GM12878 (cell line): ENCODE results near the gene QSOX1. TPM values are rescaled to one million over a fixed set of nuclear protein-coding genes. Genes with fewer than 3 reads are reported as not detected.
A peak's percentile ranks its signal among the peaks of the same experiment; 100 is the strongest.

Source experiments
- ATAC-seq: fragments of 200-7000 bp; cut with Tn5 transposase; 3 replicates; pipeline ENCODE4 v1.9.1; 2020; ENCODE audit warnings: mild to moderate bottlenecking, moderate library complexity
- BruUV-seq: library from RNA; stranded (reverse); fragments of 400-500 nt; replicated peaks from 2 replicates; lab custom pipeline; 2021; lab: Mats Ljungman, UMichigan
- CTCF ChIA-PET: fragments of 300-600 bp; sonication (Branson Sonifier 250); formaldehyde crosslinking; extraction: SDS; loops from one replicate; lab custom pipeline; 2021; ENCODE audit warnings: inconsistent platforms; lab: Yijun Ruan, JAX
- POLR2A ChIA-PET: fragments of 350-600 bp; formaldehyde crosslinking; extraction: SDS; loops from one replicate; lab custom pipeline; 2021; ENCODE audit warnings: inconsistent platforms; lab: Charles Lee
- RAD21 ChIA-PET: fragments of 300-600 bp; sonication (Branson Sonifier 250); formaldehyde crosslinking; loops from one replicate; lab custom pipeline; 2023; ENCODE audit warnings: antibody characterized with exemption; ENCODE audit not compliant: unreplicated experiment; lab: Charles Lee
- SMC1A ChIA-PET: fragments of 300-600 bp; sonication (Branson Sonifier 250); formaldehyde crosslinking; loops from one replicate; lab custom pipeline; 2023; ENCODE audit not compliant: unreplicated experiment, uncharacterized antibody; lab: Charles Lee
- DNase-seq: peaks from one replicate; pipeline ENCODE4 v3.0.0-alpha.2; 2011; ENCODE audit warnings: low read depth, low spot score
- FAIRE-seq: peaks from 3 replicates; lab custom pipeline; 2011; peaks lifted over from hg19 to GRCh38; lab: Jason Lieb, UNC
- H2AFZ ChIP-seq: 2 replicates; pipeline ENCODE4 v1.6.0; 2011; ENCODE audit warnings: low read depth, low read length, control low read depth; ENCODE audit not compliant: control insufficient read depth
- H3K27ac ChIP-seq: 2 replicates; pipeline ENCODE4 v1.5.1; 2011; ENCODE audit warnings: control low read depth; ENCODE audit not compliant: control insufficient read depth, insufficient read depth
- H3K27me3 ChIP-seq, 2 experiments: replicated peaks in 1 of 2; 2 replicates each; pipeline versions ENCODE4 v1.6.0 to v1.6.1; 2011; ENCODE audit warnings: low read length in 1 of 2; ENCODE audit not compliant: control insufficient read depth in 2 of 2, insufficient read depth in 2 of 2
- H3K36me3 ChIP-seq, 2 experiments: 2 replicates each; pipeline ENCODE4 v1.5.1; 2011; ENCODE audit warnings: low read length in 1 of 2; ENCODE audit not compliant: control insufficient read depth in 2 of 2, insufficient read depth in 2 of 2
- H3K4me1 ChIP-seq: 2 replicates; pipeline ENCODE4 v1.6.1; 2011; ENCODE audit warnings: mild to moderate bottlenecking, low read length, moderate library complexity, mixed read lengths; ENCODE audit not compliant: control insufficient read depth, insufficient read depth
- H3K4me2 ChIP-seq: 2 replicates; pipeline ENCODE4 v1.6.0; 2011; ENCODE audit warnings: control low read depth; ENCODE audit not compliant: control insufficient read depth, insufficient read depth
- H3K4me3 ChIP-seq: fragments of 200-600 bp; sonication (generic); 2 replicates; pipeline ENCODE4 v1.5.1; 2016
- H3K79me2 ChIP-seq: 2 replicates; pipeline ENCODE4 v1.6.0; 2011; ENCODE audit warnings: low read length; ENCODE audit not compliant: control insufficient read depth, insufficient read depth
- H3K9ac ChIP-seq: 2 replicates; pipeline ENCODE4 v1.8.0; 2011; ENCODE audit warnings: low read length, control low read depth, mixed read lengths; ENCODE audit not compliant: control insufficient read depth, insufficient read depth
- H3K9me3 ChIP-seq: replicated peaks from 3 replicates; pipeline ENCODE4 v1.5.1; 2011; ENCODE audit warnings: mild to moderate bottlenecking, low read length; ENCODE audit not compliant: control insufficient read depth, insufficient read depth
- H4K20me1 ChIP-seq: 2 replicates; pipeline ENCODE4 v1.6.0; 2011; ENCODE audit not compliant: control insufficient read depth, insufficient read depth
- WGBS: methylation state at CpG from one replicate; pipeline ENCODE4 v1.1.6; 2016; ENCODE audit warnings: low lambda C conversion rate; ENCODE audit not compliant: insufficient replicate concordance, insufficient coverage; ENCODE audit errors: missing lambda C conversion rate; 5-methylcytosine and 5-hydroxymethylcytosine counted together
- in situ Hi-C: fragments of 300-500 bp; cut with MboI; formaldehyde crosslinking; loops from 9 replicates; pipeline ENCODE4 v1.14.3; 2018; ENCODE audit warnings: mixed read lengths
- intact Hi-C: fragments of 100-400 bp; cut with micrococcal nuclease; formaldehyde crosslinking; loops from one replicate; pipeline ENCODE4 v1.14.2; 2022; ENCODE audit not compliant: unreplicated experiment
- polyA plus RNA-seq, 11 experiments: library from polyadenylated mRNA; depleted of rRNA in 4 of 11; unstranded in 6 of 11; stranded (reverse) in 5 of 11; fragments of >200 nt; fragmentation: Nextera tagmentation in 4 of 11; fragmentation: Illumina TruSeq in 1 of 11; extraction: Ambion mirVana in 4 of 11; extraction: Trizol in 1 of 11; gene quantifications; 1 replicate in 1 of 11; 2 replicates in 10 of 11; pipeline versions ENCODE4 v1.2.1 to v1.2.3, GENCODE V29; 2011 to 2016; ENCODE audit warnings: inconsistent platforms in 2 of 11, missing spikeins in 2 of 11, low read depth in 1 of 11
- total RNA-seq, 4 experiments: library from RNA; depleted of rRNA in 3 of 4; stranded (reverse); fragments of >200 nt in 3 of 4; fragmentation: Illumina TruSeq in 1 of 4; extraction: Trizol in 1 of 4; gene quantifications; 2 replicates each; pipeline versions ENCODE4 v1.2.1 to v1.2.3, GENCODE V29; 2013 to 2021
- TF ChIP-seq, protein P1 (sequence below): IDR thresholded peaks from 2 replicates; pipeline ENCODE4 v1.6.1; 2012; ENCODE audit warnings: improper control_type of control experiment, low read depth, low read length; ENCODE audit not compliant: insufficient replicate concordance
- TF ChIP-seq, protein P2 (sequence below): fragments of 450-650 bp; IDR thresholded peaks from 2 replicates; pipeline ENCODE4 v1.6.1; 2016; ENCODE audit warnings: mild to moderate bottlenecking, moderate library complexity, borderline replicate concordance
- TF ChIP-seq, protein P3 (sequence below): IDR thresholded peaks from 2 replicates; pipeline ENCODE4 v1.6.1; 2012; ENCODE audit warnings: low read depth, low read length, improper control_type of control experiment

The QSOX1 gene
- total and polyA plus RNA-seq, 10 of the 15 experiments (the other 5 are each of a cell fraction or from before 2014, with no cell fraction given) = 1.8 to 31.3 (median 11.2) TPM

DNA sequence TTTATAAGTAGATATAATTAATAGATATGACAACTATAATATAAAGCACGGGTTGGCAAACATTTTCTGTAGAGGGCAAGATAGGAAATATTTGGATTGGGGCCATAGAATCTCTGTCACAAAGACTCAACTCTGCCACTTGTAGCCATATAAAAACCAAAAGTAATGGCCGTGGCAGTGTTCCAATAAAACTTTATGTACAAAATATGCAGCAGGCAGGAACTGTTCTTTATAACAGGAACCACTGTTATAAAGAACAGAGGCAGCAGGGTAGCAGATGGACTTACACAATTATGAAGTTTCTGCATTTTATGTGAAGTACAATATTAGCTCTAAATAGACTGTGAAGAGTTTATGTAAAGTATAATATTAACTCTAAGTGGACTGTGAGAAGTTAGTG, 16.9 kb upstream of the QSOX1 start:
- Histone ChIP-seq H3K79me2 (no peaks in the 10 kb centered on the region), H2AFZ (no peak overlapping the region), H3K9me3 (no peaks in the 10 kb centered on the region; the same call in 2 of the 3 replicates), H3K9ac (no peak overlapping the region), H3K27me3 (0 out of 4 replicates have a peak, but pooled peaks cover 0 to 1% of the 10 kb centered on the region in 2 experiments), H3K4me3 (no peak overlapping the region), H4K20me1 (no peaks in the 10 kb centered on the region), H3K4me2 (no peak overlapping the region), H3K36me3 (no peaks in the 10 kb centered on the region), H3K27ac (no peak overlapping the region), H3K4me1 (no peaks in the 10 kb centered on the region)
- ATAC-seq (no peak), DNase-seq (no peak), FAIRE-seq (no peak)
- SMC1A ChIA-PET = interaction anchor here (2.0 kb wide), 1 partner anchor 16 kb away, joined by 4 read pairs; no protein-coding TSS in a partner anchor
- POLR2A ChIA-PET = no interaction called here
- BruUV-seq = no TSS peak
- CTCF ChIA-PET = no interaction called here
- TF ChIP-seq, protein P1, sequence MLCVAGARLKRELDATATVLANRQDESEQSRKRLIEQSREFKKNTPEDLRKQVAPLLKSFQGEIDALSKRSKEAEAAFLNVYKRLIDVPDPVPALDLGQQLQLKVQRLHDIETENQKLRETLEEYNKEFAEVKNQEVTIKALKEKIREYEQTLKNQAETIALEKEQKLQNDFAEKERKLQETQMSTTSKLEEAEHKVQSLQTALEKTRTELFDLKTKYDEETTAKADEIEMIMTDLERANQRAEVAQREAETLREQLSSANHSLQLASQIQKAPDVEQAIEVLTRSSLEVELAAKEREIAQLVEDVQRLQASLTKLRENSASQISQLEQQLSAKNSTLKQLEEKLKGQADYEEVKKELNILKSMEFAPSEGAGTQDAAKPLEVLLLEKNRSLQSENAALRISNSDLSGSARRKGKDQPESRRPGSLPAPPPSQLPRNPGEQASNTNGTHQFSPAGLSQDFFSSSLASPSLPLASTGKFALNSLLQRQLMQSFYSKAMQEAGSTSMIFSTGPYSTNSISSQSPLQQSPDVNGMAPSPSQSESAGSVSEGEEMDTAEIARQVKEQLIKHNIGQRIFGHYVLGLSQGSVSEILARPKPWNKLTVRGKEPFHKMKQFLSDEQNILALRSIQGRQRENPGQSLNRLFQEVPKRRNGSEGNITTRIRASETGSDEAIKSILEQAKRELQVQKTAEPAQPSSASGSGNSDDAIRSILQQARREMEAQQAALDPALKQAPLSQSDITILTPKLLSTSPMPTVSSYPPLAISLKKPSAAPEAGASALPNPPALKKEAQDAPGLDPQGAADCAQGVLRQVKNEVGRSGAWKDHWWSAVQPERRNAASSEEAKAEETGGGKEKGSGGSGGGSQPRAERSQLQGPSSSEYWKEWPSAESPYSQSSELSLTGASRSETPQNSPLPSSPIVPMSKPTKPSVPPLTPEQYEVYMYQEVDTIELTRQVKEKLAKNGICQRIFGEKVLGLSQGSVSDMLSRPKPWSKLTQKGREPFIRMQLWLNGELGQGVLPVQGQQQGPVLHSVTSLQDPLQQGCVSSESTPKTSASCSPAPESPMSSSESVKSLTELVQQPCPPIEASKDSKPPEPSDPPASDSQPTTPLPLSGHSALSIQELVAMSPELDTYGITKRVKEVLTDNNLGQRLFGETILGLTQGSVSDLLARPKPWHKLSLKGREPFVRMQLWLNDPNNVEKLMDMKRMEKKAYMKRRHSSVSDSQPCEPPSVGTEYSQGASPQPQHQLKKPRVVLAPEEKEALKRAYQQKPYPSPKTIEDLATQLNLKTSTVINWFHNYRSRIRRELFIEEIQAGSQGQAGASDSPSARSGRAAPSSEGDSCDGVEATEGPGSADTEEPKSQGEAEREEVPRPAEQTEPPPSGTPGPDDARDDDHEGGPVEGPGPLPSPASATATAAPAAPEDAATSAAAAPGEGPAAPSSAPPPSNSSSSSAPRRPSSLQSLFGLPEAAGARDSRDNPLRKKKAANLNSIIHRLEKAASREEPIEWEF = no peak
- TF ChIP-seq, protein P2, sequence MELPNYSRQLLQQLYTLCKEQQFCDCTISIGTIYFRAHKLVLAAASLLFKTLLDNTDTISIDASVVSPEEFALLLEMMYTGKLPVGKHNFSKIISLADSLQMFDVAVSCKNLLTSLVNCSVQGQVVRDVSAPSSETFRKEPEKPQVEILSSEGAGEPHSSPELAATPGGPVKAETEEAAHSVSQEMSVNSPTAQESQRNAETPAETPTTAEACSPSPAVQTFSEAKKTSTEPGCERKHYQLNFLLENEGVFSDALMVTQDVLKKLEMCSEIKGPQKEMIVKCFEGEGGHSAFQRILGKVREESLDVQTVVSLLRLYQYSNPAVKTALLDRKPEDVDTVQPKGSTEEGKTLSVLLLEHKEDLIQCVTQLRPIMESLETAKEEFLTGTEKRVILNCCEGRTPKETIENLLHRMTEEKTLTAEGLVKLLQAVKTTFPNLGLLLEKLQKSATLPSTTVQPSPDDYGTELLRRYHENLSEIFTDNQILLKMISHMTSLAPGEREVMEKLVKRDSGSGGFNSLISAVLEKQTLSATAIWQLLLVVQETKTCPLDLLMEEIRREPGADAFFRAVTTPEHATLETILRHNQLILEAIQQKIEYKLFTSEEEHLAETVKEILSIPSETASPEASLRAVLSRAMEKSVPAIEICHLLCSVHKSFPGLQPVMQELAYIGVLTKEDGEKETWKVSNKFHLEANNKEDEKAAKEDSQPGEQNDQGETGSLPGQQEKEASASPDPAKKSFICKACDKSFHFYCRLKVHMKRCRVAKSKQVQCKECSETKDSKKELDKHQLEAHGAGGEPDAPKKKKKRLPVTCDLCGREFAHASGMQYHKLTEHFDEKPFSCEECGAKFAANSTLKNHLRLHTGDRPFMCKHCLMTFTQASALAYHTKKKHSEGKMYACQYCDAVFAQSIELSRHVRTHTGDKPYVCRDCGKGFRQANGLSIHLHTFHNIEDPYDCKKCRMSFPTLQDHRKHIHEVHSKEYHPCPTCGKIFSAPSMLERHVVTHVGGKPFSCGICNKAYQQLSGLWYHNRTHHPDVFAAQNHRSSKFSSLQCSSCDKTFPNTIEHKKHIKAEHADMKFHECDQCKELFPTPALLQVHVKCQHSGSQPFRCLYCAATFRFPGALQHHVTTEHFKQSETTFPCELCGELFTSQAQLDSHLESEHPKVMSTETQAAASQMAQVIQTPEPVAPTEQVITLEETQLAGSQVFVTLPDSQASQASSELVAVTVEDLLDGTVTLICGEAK = peak; percentile 83
- TF ChIP-seq, protein P3, sequence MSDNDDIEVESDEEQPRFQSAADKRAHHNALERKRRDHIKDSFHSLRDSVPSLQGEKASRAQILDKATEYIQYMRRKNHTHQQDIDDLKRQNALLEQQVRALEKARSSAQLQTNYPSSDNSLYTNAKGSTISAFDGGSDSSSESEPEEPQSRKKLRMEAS = no peak
- RAD21 ChIA-PET = no interaction called here
- in situ Hi-C loops (no loop called here), intact Hi-C loops (no loop called here)
- WGBS = 12% methylated on average over 2 of the region's 2 CpGs
